GM12874 (cell line): Measurements from ENCODE around the gene TREM1.

Source experiments
- CTCF ChIP-seq: IDR thresholded peaks from 2 replicates; pipeline ENCODE4 v1.5.1; 2011; ENCODE audit warnings: low read depth, mild to moderate bottlenecking, control low read depth, low read length, moderate library complexity; ENCODE audit not compliant: insufficient read depth

TREM1 gene

DNA sequence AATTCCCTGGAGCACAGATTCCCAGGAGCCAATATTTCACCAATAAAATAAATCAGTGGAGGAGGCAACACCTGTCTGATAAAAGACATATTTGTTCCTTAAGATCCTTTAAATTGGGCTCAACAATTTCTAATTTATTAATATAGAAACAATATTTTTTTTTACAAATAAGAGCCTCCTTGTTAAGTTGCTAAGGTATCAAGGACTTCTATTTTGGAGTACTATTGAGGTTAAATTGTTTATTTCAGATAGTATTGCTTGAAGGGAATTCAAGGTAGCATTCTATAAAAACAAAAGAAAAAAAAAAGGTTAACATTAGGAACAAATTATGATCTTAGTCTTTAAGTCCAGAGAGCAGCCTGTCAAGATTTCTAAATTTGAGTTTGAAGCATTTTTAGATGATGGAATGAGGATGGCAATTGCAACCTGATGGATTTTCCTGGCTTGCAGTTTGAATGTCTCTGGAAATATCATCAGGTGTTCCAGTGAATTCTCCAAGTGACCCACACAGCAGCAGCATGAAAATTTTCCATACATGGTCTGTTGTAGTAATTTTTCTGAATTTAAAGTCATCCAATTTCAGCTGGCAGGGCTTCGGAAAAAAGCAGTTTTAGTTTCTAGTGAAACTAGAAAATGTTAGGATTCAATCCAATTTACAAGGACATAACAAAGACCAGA is 29.6 kb upstream of the TREM1 start:
- TF ChIP-seq CTCF, result no peak

DNA sequence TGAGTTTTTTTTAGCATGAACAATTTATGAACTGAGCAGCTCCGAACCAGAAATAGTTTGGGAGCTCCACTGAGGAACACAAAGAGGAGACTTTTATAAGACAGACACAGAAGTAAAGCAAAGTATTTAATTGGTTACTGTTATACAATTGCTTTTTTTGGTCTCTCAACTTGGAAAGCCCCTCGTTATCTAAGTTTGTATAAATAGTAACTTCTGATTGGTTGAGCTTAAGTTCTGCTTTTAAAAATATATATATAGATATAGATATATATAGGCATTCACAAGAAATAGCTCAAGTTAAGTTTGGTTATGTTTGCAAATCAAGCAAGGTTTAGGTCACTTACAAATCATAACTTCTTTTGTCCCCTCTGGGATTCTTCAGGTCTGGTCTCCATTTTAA is 28.7 kb upstream of the TREM1 start:
- no peak for TF ChIP-seq CTCF

DNA sequence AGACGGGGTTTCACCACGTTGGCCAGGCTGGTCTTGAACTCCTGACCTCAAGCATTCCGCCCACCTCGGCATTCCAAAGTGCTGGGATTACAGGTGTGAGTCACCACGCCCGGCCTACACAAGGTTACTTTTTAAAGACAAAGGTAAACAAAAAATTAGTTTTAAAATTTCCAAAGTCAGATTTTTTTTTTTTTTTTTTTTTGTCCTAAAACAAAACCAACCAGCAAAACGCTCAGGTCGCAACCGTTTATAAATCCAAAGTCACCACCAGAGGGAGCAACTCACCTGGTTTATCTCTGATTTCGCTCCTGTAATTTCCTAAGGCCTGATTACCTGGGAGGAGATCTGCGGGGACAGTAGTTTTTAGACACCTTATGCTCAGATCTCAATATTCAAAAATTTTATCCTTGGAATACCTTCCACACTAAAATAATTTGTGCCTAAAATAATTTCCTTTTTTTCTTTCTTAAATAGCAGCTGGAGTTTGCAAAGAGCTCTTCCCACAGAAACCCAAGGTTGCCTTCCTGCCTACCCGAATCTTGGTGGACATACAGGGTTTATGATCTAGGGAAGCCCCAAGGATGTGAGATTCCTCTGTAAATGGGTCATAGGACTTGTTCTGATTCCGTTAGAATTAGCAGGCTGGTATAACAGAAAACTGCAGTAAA is 19.8 kb upstream of the TREM1 start:
- peak; percentile 33; the same call in 1 of the 2 replicates for TF ChIP-seq CTCF

- TF ChIP-seq CTCF, result no peak
Measured at GRCh38 chr6:41302638-41303037, 16.2 kb upstream of the TREM1 start.

DNA sequence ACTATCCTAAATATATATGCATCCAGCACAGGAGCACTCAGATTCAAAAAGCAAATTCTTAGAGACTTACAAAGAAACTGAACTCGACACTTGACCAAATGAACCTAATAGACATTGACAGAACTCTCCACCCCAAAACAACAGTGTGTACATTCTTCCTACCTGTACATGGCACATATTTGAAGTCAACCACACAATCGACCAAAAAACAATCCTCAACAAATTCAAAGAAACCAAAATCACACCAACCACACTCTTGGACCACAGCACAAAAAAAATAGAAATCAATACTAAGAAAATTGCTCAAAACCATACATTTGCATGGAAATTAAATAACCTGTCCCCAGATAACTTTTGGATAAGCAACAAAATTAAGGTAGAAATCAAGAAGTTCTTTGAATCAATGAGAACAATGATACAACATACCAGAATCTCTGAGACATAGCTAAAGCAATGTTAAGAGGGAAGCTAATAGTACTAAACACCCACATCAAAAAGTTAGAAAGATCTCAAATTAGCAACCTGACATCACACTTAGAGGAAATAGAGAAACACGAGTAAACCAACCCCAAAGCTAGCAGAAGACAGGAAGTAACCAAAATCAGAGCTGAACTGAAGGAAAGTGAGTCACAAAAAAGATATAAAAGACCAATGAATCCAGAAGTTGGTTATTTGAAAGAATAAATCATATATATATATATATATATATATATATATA is 12.5 kb upstream of the TREM1 start:
- no peak for TF ChIP-seq CTCF

DNA sequence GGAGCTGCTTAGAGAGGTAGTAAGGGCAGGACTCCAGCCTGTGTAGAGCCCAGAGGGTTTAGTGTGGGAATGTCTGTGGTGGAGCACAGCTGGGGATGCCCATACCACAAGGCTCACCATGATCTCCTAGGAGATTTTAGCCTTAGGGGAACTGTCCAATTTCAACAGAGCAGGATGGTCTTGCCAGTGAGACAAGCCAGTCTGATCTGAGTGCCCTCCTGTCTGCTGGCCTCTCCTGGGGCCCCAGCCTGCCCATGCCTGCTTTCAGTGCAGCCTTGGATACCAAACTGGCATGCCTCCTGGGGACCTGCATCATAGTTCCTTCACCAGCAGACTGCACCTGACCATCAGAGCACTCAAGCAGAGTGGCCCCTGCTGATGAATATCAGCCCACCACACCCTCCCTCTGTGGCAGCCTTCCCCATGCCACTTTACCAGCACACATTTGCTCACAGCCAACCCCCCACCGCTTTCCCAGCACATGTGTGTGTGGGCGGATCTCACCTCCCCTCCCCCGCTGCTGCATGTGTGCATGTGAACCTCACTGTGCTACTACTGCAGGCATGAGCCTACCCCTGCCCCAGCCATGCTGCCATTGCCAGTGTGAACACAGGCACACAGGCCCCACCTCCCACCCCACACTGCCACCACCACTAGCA is 7.9 kb upstream of the TREM1 start:
- TF ChIP-seq CTCF, result no peak

DNA sequence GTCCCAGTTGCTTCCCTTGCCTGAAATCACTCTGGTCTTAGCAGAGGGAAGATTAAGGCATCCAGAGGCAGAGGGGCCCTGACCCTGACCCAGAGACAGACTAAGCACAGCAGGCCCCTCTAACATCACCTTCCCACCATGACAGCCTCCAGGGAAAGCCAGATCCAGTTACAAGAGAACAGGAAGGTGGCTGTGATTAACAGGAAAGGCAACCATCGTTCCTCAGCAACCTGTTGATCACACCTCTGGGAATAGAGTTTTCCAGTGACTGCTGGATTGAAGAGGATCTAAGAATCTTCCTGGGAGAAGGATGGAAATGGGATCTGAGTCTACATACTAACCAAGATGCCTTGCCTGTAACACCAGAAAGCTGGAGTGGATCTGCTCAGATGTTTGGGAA is 5.2 kb upstream of the TREM1 start:
- no peak for TF ChIP-seq CTCF
